GM18517 (cell line): ENCODE data around the gene RASGRP3.
A peak's percentile ranks its signal among the peaks of the same experiment; 100 is the strongest.

ENCODE experiments used
- ATAC-seq: cut with Tn5 transposase; IDR thresholded peaks from one replicate; pipeline ENCODE4 v1.9.1; 2021; ENCODE audit warnings: mild to moderate bottlenecking, moderate library complexity; ENCODE audit not compliant: unreplicated experiment

Gene RASGRP3

DNA sequence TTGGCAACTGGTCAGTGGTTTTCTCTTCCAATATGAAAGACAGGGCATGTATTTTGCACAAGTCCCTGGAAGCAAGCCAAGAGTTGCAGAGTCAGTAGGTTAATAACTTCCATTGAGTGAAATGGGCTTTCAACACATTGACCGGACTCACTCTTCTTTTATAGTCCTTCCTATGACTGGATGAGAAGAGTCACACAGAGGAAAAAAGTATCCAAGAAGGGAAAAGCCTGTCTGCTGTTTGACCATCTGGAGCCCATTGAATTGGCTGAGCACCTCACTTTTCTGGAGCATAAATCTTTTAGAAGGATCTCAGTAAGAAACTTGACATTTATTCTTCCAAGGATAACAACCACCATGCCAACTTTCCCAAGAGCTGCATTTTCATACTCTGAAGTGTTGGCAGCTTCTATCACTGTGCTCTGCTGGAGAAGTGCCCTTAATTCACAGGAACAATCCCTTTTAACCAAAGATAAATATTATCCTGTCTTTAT, 45.4 kb downstream of the RASGRP3 start:
- no peak for ATAC-seq

DNA sequence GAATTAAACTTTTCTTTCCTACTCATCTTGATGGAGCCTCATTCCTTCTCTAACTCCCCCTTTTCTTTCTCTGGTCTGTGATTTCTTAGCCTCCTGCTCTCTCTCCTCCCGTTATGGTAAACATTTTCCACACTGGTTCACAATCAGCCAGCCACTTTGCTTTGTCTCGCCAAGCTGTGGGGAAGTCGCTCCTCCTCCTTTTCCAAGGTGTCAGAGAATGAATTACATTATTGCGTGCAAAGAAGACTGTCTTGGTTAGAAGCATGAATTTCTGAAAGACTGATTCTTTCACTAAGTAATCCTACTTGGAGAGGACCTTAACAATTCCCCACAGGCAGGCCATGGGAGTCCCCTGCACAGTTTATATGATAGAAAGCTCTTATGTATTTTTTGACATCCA, 46.1 kb downstream of the RASGRP3 start:
- ATAC-seq = no peak

DNA sequence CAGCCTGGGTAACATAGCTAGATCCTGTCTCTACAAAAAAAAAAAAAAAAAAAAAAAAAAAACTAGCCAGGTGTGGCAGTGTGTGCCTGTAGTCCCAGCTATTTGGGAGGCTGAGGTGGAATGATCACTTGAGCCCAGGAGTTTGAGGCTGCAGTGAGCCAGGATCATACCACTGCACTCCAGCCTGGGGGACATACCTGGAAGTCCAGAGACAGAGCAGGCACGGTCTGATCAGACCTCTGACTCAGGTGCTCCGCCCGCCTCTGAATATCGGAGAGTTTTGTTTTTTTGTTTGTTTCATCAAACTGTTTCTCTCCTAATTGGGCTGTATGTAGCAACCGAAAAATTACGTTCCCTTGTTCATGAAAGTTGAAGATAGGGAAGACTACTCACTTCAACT, 49.2 kb downstream of the RASGRP3 start:
- ATAC-seq = no peak

DNA sequence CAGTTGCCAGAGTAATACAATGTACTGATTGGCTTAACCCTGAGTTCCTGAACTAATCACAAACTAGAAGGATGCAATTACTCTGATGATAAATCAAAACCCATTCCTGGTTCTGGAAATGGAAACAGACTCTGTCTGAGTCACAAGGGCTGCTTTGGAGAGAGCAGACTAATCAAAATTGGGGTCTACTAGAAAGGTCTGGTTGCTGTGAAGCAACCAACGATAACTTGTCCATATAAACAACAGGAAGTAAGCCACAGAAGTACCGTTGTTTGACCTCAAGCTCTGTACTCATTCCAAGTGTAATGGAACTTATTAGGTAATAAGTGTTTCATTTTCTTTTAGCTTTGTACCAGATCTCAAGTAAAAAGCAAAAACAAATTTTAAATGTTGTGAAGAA, 49.7 kb downstream of the RASGRP3 start:
- ATAC-seq = no peak

DNA sequence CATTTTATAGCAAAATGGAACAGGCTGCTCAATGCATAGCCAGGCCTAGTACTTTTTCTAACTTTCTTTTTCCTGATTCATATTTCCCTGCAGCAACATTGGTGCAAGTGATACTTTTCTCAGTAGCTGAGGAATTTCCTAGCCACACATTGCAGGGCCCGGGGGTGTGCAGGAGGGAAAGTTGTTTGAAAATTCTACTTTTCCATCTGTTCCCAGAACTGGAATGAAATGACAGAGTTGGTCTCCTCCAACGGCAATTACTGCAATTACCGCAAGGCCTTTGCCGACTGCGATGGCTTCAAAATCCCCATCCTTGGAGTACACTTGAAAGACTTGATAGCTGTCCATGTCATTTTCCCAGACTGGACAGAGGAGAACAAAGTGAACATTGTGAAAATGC, 50.5 kb downstream of the RASGRP3 start:
- ATAC-seq = no peak

DNA sequence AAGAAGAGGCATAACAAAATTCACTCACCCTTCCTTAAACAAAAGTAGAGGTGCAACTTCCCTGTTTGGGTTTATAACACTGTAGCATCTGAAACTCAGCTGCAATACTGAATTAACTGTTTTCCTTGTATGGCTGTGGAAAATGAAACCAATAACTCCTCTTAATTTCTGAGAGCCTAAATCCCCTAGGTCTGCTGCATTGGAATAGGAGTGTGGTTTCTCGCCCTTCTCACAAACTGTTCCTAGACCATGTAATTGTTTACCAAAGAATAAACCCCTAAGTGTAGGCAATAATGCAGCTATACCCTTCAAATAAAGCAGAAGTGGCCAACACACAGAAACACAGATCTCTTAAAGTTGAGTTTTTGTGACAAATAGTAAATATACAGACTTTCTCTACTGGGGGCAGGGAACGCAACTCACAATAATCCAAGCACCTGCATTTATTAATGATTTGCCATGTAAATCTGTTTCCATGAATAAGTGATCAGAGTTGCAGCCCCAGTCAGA, 52.0 kb downstream of the RASGRP3 start:
- no peak for ATAC-seq

DNA sequence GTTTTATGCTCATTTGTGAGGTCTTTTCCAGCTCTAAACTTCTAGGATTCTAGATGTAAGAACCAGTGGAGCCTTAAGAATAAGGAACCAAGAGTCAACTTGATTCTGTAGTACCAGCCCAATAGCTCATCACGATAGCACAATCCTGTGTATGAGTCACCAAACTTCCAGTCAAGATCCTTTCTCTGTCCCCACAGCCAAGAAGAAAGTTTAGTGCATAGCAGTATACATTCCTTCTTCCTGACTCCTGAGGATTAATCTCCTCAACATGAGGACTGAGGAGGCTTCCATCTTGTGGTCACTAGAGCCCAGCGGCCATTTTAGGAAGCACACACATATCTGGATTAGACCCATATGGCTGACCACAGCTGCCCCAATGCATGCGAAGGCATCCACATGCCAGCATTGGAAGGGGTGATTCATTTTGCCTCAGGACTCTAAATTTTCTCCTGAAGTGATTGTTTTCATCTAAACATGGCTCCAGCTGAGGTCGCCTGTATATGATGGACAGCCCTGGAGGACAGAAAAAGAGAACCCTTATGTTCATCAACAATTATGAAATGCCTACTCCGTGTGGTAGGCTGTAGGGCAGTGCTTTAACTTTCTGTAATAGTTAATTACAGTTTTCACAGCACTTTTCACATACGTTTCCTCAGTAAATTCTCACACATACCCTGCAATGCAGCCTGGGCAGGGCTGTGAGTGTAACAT, 53.5 kb downstream of the RASGRP3 start:
- ATAC-seq = peak; percentile 40

DNA sequence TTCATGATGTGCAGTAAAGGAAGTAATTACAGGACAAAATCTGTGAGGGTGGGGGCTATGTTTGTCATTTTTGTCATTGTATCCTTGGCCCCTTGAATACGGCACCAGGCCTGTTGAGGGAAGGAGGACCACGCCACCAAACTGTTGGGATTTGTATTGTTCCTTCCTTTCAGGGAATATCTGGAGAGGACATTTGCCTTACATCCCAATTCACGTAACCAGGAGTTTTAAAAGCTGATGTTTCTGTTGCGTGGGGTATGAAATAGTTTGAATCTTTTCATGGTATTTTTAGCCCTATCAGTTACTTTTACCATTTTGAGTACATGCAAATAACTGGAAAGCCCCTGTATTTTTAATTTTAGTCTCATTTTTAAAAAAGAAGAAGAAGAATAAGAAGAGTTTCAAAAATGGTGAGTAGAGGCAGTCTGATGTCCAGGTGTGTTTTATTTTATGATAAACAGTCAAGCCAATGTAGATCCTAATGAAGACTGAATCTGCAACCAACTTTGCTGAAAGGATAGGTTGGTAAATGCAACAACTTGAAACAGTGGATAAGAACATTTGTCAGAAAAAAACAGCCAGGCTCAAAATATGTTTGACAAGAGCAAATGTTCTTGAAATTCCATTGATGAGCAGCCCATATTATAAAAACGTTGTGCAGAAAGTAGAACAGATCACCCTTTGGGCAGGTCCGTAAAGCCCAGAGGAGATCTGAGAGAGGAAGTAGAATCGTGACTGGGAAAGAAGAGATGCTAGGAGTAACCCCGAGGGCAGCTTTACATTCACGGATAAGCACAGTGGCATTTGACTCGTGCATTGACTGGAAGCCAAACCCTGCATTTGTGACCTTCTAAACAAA, 54.5 kb downstream of the RASGRP3 start:
- peak; percentile 43 for ATAC-seq

DNA sequence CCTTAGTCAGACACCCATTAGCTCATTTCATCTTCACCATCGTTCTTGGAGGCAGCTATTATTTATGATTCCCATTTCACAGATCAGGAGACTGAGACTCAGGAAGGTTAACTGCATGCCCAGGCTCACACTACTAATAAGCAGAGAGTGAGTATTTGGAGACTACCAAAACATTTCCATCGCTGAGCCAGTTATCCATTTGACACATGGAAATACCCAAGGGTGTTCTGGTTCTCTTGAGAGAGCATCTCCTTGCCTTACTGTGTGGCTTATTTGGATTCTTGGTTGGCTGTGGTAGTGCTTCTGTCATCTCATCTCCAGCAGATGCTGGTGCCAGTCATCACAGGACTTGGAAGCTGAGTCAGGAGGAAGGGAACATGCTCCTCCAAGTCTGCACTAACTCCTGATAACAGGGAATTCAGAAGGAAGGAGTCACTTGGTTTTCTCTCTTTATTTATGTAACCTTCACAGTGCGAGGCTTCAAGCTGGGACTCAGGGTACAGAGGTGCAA, 55.2 kb downstream of the RASGRP3 start:
- no peak for ATAC-seq

DNA sequence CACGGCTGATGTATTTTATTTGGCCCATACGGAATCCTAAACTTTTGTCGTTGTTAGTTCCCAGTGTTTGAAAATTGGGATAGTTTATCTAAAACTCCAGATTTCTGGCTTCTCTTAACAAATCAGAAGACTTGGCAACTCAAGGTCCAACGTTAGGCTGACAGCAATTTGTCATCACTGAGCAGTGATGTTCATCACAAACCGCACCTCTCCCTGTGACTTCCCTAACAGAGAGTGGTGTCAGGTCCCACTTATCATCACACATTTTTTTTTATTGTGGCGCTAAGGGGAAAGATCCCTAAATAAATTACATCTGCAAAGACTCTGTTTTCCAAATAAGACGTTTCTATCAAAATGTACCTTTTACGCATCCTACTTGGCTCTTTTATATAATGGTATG, 55.7 kb downstream of the RASGRP3 start:
- no peak for ATAC-seq

DNA sequence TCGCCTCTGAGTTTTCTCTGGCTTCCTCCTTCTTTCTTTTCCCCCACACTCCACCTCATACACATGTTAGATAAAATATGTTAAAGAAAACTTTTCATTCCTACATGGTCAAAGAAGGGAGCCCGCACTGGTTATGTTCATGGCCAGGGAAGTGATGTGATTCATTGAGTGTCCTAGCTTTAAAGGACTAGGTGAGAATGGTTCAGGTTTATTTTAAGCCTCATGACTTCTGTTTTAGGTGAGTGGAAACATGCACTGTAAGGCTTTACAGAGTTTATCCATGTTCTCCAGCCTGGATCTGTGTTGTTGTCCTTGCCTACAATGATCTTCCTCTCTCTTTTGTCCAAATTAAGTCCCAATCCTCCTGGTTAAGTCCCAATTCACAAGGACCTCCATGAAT, 56.5 kb downstream of the RASGRP3 start:
- ATAC-seq = no peak

DNA sequence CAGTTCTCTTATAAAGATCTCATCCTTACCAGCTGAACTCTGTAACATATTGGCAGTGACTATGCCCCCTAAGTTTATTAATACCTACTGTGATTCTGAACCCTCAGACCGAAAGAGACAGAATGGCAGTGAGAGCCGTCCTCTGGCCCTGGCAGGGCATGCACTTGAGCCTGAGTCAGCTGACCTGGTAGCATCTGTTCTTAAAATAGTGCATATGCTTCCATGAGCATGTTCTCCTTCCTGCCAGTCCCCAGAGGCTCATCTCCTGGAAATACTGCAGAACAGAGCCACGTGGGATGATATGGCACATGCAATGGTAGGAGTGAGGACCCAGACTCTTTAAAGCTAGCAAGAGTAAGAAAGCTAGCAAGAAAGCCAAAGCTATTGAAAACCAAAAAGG, 59.0 kb downstream of the RASGRP3 start:
- ATAC-seq = no peak

DNA sequence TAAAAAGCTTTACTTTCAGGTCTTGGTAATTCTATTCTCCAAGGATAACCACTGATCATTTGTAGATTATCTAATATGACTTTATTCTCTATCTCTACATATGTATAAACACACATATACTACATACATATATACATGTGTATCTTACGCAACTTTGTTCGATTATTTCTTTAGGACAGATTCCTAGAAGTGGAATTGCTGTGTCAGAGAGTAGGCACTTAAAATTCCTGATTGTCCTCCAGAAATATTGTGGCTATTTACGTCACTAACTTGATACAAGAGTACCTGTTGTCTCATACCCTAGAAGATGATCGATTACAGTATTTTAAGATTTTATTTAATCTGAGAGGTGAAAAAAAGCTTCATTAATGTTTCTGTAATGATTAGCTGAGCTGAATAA, 64.8 kb downstream of the RASGRP3 start:
- no peak for ATAC-seq

DNA sequence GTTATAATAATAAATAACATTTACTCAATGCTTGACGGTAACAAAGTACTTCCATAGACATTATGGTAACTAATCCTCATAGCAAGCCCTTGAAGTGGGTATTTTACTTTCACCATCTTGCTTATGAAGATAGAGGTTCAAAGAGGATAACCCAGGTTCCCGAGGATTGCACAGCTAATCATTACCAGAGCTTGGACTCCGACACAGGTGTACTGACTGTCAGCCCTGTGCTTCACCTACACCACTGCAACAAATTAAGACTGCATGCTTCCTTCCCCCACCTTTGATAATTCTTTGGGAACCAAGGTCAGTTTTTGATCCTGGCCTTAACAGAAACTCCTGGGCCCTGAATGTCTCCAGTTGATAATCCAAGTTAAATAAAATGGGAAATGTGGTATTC, 73.8 kb downstream of the RASGRP3 start:
- ATAC-seq = no peak

DNA sequence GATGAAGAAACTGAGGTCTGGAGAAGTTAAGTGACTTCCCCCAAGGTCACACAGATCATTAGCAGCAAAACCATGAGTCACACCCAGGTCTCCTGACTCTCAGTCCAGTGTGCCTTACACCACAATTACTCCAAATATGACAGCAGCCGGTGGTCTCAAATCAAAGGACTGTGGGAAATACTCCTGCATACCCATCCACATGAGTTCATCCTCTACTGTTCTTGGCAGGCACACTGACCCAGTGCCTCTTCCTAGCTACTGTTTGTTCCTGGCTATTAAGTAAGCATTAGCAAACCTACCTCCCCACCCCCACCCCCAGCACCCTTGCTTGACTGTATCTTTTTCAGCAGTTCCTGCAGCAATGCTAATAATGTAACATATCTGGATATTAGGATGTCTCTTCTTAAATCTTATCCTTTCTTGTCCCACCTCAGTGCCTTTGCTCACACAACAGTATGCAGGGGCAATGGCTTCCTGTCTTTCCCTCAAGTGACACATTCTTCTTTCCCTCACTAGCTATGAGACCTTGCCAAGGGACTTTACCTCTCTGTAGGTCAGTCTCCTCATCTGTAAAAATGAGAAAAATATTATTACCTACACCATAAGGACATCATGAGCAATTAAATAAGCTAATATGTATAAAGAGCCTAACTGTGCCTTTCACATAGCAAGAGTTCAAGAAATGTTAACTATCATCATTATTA, 76.5 kb downstream of the RASGRP3 start:
- ATAC-seq = no peak

DNA sequence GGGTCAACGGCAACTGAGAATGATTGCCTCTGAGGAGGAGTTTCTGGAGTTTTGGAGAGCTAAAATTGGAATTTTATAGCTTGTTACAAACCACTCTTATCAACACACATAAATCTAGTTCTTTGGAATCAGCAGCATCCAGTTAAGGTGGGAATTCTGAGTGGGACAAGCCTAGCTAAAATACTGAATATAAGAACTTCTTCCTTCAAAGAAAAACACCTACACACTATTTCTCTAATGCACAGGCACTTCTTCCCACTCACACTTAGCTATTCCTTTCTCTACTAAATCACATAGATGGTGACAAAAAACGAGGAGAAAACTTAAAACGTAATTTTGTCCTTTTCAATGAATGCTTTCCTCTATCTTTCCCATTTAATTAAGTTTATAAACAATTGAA, 79.2 kb downstream of the RASGRP3 start:
- ATAC-seq = no peak

DNA sequence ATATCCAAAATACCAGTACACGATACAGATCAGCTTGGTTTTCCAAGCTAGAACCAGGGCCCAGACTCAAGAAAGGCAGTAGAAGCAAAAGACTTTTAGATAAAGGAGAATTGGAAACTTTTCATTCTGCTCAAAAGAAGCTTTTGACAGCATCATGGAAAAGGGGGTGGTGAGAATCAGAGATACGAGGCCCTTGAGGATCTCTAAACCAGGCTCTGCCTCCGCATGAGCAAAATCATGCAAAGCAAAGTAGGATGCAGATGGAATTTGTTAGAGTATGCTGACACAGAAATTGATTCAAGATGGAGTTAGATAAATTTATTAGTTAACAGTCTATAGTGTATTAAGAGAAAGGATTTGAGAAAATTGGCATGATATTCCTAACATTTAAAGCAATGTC, 82.9 kb downstream of the RASGRP3 start:
- no peak for ATAC-seq

DNA sequence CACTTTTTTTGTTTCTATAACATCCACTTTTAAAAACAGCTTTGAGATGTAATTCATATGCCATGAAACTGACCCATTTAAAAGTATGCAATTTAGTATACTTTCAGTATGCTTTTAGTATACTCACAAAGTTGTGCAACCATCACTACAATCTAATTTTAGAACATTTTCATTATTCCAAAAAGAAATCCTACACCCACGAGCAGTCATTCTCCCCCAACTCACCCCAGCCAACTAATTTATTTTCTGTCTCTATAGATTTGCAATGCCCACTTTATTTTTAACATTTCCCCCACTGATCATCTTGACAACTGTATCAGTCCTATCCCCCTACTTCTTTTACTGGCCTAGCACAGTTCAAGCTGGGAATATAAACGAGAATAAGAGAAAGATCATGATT, 83.6 kb downstream of the RASGRP3 start:
- no peak for ATAC-seq

DNA sequence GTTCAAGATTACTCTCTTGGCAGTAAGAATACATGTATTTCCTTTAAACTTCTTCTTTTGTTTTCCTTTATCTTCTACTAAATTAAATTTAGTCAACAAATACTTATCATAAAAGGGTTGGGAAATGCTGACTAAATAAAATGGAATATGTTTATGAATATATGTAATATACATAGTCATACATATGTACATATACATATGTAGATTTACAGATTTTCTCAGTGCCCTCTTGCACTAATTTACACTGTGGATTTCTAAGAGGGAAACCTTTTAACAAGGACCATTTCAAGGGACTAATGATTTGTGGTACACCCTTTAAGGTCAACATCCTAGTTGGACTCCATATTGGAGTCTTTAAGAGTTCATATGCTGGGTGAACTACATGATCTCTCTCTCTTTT, 85.4 kb downstream of the RASGRP3 start:
- ATAC-seq = no peak

DNA sequence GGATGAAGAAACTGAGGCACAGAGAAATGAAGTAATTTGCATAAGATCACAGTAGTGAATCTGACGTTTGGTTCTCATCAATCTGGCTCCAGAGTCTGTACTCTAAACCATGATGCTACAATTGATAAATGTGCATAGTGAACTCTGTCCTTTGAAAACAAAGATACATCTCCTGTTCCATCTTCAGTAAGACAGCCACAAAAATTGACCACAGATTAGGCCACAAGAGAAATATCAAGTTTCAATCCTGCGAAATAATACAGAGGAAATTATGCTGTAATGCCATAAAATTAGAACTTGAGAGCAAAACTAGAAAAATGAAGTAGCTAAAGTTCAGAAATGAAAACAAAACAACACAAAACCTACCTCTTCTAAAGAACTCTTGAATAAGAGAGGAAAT, 94.2 kb downstream of the RASGRP3 start:
- no peak for ATAC-seq

DNA sequence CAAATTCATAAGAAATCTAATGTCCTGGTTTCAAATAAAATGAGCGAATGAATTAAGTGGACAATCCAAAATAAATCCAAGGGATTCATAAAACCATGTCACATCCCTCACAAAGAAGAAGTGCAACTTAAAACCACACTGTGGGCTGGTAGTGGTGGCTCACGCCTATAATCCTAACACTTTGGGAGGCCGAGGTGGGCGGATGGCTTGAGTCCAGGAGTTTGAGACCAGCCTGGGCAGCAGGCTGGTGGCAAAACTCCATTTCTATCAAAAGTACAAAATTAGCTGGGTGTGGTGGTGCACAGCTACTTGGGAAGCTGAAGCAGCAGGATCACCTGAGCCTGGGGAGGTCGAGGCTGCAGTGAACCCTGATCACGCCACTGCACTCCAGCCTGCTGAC, 97.2 kb downstream of the RASGRP3 start:
- no peak for ATAC-seq
